ENCODE data around the gene SCRN3. TPM values are rescaled to one million over a fixed set of nuclear protein-coding genes. Genes with fewer than 3 reads are reported as not detected.

Gene SCRN3
- total RNA-seq (2022; extraction: Qiagen RNA extraction), result 12.1 to 18.7 TPM (median 15.2 TPM) in 5 replicates

GRCh38 chr2:174395284-174395968, at the start of gene SCRN3:
Gene SCRN3, plus strand, starts transcription at chr2:174395730. Its CDS starts 2,554 bp downstream, at chr2:174398284.

Other genes with a start within 250 kb of the SCRN3 start
- gene OLA1, start 147.2 kb upstream of the SCRN3 start, total RNA-seq (2022; extraction: Qiagen RNA extraction), result 116 to 138 TPM (median 129 TPM) in 5 replicates
- 1.1 to 2.0 TPM (median 1.8 TPM) in 5 replicates for gene SP9, start 60.8 kb upstream of the SCRN3 start, total RNA-seq (2022; extraction: Qiagen RNA extraction)
- 0.18 to 0.52 TPM (median 0.40 TPM) in 5 replicates for gene GPR155, start 91.3 kb downstream of the SCRN3 start, total RNA-seq (2022; extraction: Qiagen RNA extraction)
- gene WIPF1, start 202.1 kb downstream of the SCRN3 start, total RNA-seq (2022; extraction: Qiagen RNA extraction), result 16.9 to 30.3 TPM (median 24.7 TPM) in 5 replicates

All from A549 treated with dexamethasone at 1 μM for 4 hours (cell line).